GM21447 (cell line): ENCODE measurements around the gene HACD4.

Source experiments
- ATAC-seq: cut with Tn5 transposase; IDR thresholded peaks from one replicate; pipeline ENCODE4 v1.9.1; 2021; ENCODE audit not compliant: unreplicated experiment

The HACD4 gene

DNA sequence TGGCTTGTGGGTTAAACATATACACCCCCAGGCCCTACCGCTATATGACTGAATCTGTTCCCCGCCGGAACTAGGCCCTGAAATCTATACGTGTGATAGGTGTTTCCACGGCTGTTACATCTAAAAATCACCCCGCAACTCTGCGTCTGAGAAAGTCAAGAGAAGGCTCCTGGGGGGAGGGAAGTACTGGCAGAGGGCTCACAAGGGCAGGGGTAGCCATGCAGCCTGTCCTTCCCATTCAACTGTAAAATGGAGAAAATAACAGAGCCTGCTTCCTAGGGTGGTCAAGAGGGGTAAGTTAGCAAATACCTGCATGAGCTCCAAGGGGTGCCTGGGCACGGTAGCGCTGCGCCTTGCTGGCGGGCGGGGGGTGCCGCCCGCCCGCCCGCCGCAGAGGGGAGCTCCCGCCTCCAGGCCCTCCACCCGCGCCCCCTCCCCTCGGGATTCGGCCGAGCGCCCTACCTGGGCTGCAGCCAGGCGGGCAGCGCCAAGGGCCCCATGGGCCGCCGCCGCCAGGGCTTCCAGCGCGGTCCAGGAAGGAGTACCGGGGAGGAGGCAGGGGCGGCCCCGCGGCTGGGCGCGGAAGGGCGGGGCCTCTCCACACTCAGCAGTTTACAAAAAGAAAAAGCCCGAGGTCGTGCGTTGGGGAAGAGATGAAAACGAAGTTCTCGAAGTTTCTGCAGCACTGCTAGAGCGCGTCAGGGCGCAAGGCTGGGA is at the start of gene HACD4:
Gene HACD4 (minus strand): TSS at position 550 of the 717 bp plus-strand sequence. CDS start 50 bp downstream, at position 500.
- peak; percentile 67 for ATAC-seq

GRCh38 chr9:21080793-21081192 is 49.4 kb upstream of the HACD4 start:
- no peak for ATAC-seq

GRCh38 chr9:21078702-21079101 is 47.3 kb upstream of the HACD4 start:
- no peak for ATAC-seq

DNA sequence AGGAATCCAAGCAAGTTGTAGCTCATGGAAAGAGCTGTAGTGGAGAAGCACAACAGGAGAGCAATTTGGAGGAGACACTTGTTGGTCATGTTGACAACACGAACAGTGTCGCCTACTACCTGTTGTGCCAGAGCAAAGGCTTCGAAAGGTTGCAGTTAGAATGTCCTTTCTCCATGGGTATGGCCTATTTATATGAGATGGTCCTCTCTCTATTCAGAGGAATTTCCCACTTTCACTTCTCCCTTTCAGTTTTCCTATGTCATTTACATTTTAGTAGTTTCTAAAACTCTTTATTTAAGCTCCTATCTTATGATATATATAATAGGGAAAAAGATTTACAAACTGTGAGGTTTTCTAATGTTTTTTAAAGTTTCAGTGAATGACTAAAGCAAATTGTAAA is 46.3 kb upstream of the HACD4 start, which contains the start of gene IFNB1:
Gene IFNB1 (minus strand): TSS at position 162 of the 400 bp plus-strand sequence. CDS start 73 bp downstream, at position 89.
- ATAC-seq = no peak

DNA sequence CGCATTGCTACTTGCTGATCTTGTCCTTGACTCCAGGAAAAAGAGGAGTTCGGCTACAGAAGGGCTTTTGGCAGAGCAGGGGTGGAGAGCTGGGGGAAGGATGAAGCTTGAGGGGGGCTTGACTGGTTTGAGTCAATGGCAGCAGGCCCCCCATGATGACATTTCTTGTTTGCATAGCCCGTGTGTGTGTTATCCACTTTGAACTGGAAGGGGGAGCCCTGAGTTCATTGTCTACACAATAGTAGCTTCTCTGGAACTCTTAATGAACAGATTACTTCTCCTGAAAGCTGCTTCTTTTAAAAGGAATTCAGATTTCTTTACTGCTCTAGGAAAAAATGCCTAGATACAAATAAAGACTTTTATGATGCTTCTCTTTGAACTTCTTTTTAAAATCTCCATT is 44.0 kb upstream of the HACD4 start:
- ATAC-seq = no peak

DNA sequence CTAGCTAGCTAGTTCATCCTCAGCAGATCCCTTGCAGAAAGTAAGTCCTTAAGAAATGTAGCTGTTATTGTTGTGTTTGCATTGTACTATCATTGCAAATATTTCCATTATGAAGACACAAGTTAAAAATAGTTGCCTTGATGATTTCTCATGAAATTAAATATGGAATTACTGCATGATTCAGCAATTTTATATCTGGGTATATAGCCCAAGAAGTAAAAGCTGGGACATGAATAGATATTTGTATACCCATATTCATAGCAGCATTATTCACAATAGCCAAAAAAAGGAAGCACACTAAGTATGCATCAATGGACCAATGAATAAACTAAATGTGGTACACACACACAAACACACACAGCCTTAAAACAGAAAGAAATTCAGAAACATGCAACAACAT is 39.5 kb upstream of the HACD4 start:
- ATAC-seq = no peak

- no peak for ATAC-seq
Measured at GRCh38 chr9:21070171-21070571, 38.7 kb upstream of the HACD4 start.

- ATAC-seq = peak; percentile 90
Measured at GRCh38 chr9:21060919-21061561, 29.6 kb upstream of the HACD4 start.

GRCh38 chr9:21056931-21057330 is 25.5 kb upstream of the HACD4 start:
- no peak for ATAC-seq

DNA sequence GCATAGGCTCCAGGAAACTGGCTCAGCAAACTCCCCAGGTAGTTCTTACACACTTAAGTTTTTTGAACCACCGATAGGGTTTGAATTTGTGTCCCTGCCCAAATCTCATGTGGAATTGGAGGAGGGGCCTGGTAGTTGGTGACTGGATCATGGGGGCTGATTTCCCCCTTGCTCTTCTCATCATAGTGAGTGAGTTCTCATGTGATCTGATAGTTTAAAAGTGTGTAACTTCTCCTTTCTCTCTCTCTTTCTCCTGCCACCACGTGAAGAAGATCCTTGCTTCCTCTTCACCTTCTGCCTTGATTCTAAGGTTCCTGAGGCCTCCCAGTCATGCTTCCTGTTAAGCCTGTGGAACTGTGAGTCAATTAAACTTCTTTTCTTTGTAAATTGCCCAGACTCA is 22.4 kb upstream of the HACD4 start:
- ATAC-seq = no peak

GRCh38 chr9:21047281-21047691 is 15.8 kb upstream of the HACD4 start:
- no peak for ATAC-seq

GRCh38 chr9:21043841-21044240 is 12.4 kb upstream of the HACD4 start:
- ATAC-seq = no peak

DNA sequence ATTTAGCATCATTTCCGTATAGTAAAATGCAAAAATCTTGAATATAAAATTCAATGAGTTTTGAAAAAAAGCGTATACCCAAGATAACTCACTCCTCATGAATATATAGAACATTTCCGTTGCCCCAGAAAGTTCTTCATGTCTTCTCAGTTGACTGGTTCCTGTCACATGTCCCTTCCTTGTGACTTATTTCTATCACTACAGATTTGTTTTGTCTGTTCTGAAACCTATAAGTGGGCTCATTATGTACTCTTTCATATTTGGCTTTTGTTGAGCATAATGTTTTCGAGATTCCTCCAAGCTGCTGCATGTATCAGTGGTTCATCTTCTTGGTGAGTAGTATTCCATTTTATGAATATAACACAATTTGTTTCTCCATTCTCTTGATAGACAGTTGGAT is 11.0 kb upstream of the HACD4 start:
- no peak for ATAC-seq

DNA sequence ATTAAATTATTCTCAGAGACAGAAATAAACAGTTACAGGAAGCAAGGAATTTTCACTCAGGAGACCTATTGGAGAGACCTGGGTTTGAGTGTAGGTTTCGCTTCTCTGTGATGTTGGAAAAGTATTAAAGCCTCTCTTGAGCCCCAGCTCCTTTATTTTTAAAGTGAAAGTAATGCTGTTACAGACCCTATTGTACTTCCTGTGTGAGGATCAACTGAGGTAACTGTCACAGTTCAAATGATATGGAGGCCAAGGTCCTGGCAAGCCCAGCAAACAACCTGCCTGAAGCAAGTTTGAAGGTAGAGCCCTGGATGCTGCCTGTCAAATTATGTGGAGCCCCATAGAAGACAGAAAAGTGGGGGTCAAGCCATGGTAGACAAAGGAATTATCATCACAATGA is 7.9 kb upstream of the HACD4 start:
- ATAC-seq = no peak

GRCh38 chr9:21037278-21037677 is 5.8 kb upstream of the HACD4 start:
- ATAC-seq = no peak

GRCh38 chr9:21031808-21032183 is 356 bp upstream of the HACD4 start:
- no peak for ATAC-seq

GRCh38 chr9:21030389-21031035 is 928 bp downstream of the HACD4 start:
- peak; percentile 85 for ATAC-seq

GRCh38 chr9:21029661-21030060 is 1.8 kb downstream of the HACD4 start:
- ATAC-seq = no peak

DNA sequence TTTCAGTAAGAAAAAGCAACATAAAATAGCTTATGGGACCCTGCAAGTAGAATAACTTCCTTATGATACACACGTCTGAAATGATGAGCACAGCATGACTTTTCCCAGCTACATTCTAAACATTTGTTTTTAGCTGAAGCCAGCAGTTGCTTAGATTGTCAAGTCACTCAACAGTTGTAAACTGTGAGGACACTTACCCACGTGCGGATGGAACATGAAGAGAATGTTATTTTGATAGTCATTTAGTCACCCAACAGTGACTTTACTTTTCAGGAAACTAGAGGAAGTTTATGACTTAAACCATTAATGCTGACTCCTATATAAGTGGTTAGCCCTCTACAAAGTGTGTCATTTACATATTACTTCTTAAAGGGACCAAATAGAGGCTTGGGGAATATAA is 3.0 kb downstream of the HACD4 start:
- ATAC-seq = no peak

DNA sequence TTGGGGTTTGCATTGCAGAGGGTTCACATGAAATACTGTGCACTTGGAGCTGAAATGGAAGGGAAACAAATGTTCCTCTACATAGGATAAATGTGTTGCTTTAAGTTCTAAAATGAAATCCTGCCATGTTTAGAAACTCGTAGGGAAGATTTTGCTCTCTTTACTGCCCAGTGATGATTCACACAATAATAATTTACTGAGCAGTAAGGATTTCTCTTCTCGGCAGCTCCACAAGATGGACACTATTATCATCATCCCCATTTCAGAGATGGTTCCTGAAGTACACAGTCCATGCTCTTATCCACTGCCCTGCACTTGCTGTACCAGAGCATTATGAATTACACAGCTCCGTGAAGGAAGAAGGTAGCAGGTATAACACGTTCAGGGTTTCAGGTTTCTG is 4.1 kb downstream of the HACD4 start:
- no peak for ATAC-seq

- ATAC-seq = no peak
Measured at GRCh38 chr9:21023861-21024260, 7.6 kb downstream of the HACD4 start.

DNA sequence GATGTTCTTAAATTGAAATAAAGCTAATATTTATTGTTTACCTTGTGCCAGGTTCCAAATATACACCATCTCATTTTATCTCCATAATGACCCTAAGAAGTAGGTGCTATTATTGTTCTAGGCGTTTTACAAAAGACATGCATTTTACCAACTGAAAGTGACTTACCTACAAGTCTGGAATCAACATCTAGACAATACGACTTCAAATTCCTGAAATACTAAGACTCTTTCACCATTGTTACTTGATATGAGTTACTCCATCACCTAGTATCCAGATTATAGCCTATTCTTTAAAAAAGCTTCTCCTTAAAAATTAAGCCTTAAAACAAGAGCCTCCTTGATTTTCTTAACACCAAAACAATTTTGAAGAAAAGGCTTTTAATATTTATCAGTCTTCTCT is 13.3 kb downstream of the HACD4 start:
- no peak for ATAC-seq
